ENCODE results near the gene OR4Q3. TPM values are rescaled to one million over a fixed set of nuclear protein-coding genes. Genes with fewer than 3 reads are reported as not detected.
"Not testable (repeated sequence)": the region's sequence is repeated elsewhere in the genome, so short reads cannot be mapped to it uniquely, and the experiment has no call there.

The OR4Q3 gene
- total RNA-seq: not detected

- TF ChIP-seq CTCF (IDR thresholded peaks at IDR 0.05): no peak
- ATAC-seq (ENCODE audit: low FRiP score): no peak
- no peak for DNase-seq (ENCODE audit: low spot score)
Observed at GRCh38 chr14:19743256-19743655, at the start of gene OR4Q3. Gene OR4Q3 (plus strand): TSS chr14:19743571.

- ATAC-seq (ENCODE audit: low FRiP score) (no peak), DNase-seq (ENCODE audit: low spot score) (no peak)
- no peak for TF ChIP-seq CTCF (IDR thresholded peaks at IDR 0.05)
Observed at GRCh38 chr14:19729359-19729758, 14.0 kb upstream of the OR4Q3 start.

- no peak for TF ChIP-seq CTCF (IDR thresholded peaks at IDR 0.05)
- ATAC-seq (ENCODE audit: low FRiP score) (no peak), DNase-seq (ENCODE audit: low spot score) (no peak)
Observed at GRCh38 chr14:19729763-19730162, 13.6 kb upstream of the OR4Q3 start.

GRCh38 chr14:19733893-19734292 is 9.5 kb upstream of the OR4Q3 start:
- DNase-seq (ENCODE audit: low spot score); ATAC-seq (ENCODE audit: low FRiP score): not testable (repeated sequence)

GRCh38 chr14:19752316-19752715 is 8.9 kb downstream of the OR4Q3 start:
- ATAC-seq (ENCODE audit: low FRiP score); DNase-seq (ENCODE audit: low spot score): not testable (repeated sequence)

GRCh38 chr14:19754172-19754571 is 10.8 kb downstream of the OR4Q3 start:
- DNase-seq (ENCODE audit: low spot score) (no peak), ATAC-seq (ENCODE audit: low FRiP score) (peak; percentile 51)
- no peak for TF ChIP-seq CTCF (IDR thresholded peaks at IDR 0.05)

GRCh38 chr14:19771491-19771890 is 28.1 kb downstream of the OR4Q3 start:
- not testable (repeated sequence) for ATAC-seq (ENCODE audit: low FRiP score)

GRCh38 chr14:19771895-19772430 is 28.6 kb downstream of the OR4Q3 start:
- no peak for TF ChIP-seq CTCF (IDR thresholded peaks at IDR 0.05)
- no peak for DNase-seq (ENCODE audit: low spot score)
- no peak for ATAC-seq (ENCODE audit: low FRiP score)

More at GRCh38 chr14:19771491-19771890, 28.1 kb downstream of the OR4Q3 start:
- not testable (repeated sequence) for DNase-seq (ENCODE audit: low spot score)

- ATAC-seq (ENCODE audit: low FRiP score); DNase-seq (ENCODE audit: low spot score): not testable (repeated sequence)
Observed at GRCh38 chr14:19772454-19772853, 29.1 kb downstream of the OR4Q3 start.

- not testable (repeated sequence) for DNase-seq (ENCODE audit: low spot score); ATAC-seq (ENCODE audit: low FRiP score)
Observed at GRCh38 chr14:19773204-19773603, 29.8 kb downstream of the OR4Q3 start, which contains the start of gene OR4M1. Gene OR4M1 (plus strand): TSS chr14:19773504. CDS start chr14:19780323, 6,819 bp downstream.
